GM06990 (cell line): ENCODE measurements around the gene RPRD1A.

ENCODE experiments used
- DNase-seq: peaks from one replicate; pipeline ENCODE4 v3.0.0-alpha.2; 2011; ENCODE audit not compliant: insufficient read length; ENCODE audit errors: extremely low read depth
- H3K27me3 ChIP-seq: replicated peaks from 2 replicates; pipeline ENCODE4 v1.6.0; 2011; ENCODE audit warnings: low read length; ENCODE audit not compliant: control insufficient read depth, insufficient read depth
- H3K36me3 ChIP-seq: 2 replicates; pipeline ENCODE4 v1.5.1; 2011; ENCODE audit warnings: low read length; ENCODE audit not compliant: control insufficient read depth, insufficient read depth
- H3K4me3 ChIP-seq: replicated peaks from 2 replicates; pipeline ENCODE4 v1.5.1; 2011; ENCODE audit warnings: low read depth, mild to moderate bottlenecking, control low read depth, low read length
- TF ChIP-seq, protein P1 (sequence below): IDR thresholded peaks from 2 replicates; pipeline ENCODE4 v1.5.1; 2011; ENCODE audit warnings: low read length, control low read depth, mild to moderate bottlenecking, inconsistent platforms; ENCODE audit not compliant: insufficient read depth, poor library complexity, severe bottlenecking

RPRD1A gene

DNA sequence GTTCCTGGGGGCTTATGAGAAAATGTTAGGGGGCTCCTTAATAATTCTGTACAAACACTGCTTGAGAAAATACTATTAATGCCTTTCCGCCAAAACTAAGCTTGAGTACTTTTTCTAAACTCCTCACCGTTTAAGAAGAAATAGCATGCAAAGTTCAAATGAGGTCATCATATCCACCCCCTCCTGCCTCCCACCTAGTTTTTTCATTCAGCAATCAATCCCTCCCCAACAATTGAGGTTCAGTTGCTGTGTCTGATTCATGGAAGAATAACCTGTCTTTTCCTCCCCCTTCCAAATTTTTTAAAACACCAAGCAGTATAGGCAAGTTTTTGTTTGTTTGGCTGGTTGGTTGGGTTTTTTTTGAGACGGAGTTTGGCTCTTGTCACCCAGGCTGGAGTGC is 119.3 kb downstream of the RPRD1A start:
- no peak for DNase-seq
- Histone ChIP-seq H3K4me3 (no peak overlapping the region), H3K36me3 (no peaks in the 10 kb centered on the region), H3K27me3 (no peaks in the 10 kb centered on the region)
- TF ChIP-seq, protein P1, sequence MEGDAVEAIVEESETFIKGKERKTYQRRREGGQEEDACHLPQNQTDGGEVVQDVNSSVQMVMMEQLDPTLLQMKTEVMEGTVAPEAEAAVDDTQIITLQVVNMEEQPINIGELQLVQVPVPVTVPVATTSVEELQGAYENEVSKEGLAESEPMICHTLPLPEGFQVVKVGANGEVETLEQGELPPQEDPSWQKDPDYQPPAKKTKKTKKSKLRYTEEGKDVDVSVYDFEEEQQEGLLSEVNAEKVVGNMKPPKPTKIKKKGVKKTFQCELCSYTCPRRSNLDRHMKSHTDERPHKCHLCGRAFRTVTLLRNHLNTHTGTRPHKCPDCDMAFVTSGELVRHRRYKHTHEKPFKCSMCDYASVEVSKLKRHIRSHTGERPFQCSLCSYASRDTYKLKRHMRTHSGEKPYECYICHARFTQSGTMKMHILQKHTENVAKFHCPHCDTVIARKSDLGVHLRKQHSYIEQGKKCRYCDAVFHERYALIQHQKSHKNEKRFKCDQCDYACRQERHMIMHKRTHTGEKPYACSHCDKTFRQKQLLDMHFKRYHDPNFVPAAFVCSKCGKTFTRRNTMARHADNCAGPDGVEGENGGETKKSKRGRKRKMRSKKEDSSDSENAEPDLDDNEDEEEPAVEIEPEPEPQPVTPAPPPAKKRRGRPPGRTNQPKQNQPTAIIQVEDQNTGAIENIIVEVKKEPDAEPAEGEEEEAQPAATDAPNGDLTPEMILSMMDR = no peak

DNA sequence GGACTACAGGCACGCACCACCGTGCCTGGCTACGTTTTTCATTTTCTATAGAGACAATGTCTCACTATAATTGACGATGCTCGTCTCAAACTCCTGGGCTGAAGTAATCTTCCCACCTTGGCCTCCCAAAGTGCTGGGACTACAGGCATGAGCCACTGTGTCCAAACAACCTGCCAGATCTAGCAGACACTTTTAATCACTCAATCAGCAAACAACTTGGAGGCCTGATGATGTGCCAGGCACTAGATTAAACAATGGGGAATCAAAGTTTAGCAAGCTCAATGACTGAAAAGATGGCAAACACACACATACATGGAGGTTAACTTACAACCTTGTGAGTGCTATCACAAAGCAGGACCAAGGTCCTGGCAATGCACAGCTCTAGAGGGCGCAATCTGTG is 124.7 kb downstream of the RPRD1A start:
- H3K36me3 ChIP-seq = no peaks in the 10 kb centered on the region
- DNase-seq = no peak
- TF ChIP-seq, protein P1 = peak; percentile 9

DNA sequence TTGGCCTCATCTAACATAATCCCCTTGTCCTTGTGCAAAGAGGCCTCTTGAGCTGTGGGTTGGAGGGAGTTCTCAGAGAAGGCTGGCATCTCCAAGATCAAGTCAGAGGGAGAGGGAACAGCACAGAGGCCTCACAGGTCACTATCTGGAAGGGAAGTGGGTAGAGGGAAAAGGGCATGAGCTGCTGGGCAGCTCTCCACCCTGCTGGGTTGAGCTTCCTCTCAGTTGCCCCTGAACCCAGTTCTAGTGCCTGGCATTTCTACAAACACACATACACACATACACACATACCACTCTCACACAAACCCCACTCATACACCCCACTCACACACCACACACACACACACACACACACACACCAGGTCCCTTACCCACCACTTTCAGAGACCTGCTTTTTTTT is 125.2 kb downstream of the RPRD1A start:
- no peaks in the 10 kb centered on the region for H3K36me3 ChIP-seq
- no peak overlapping the region for H3K4me3 ChIP-seq
- no peaks in the 10 kb centered on the region for H3K27me3 ChIP-seq
- DNase-seq = no peak
- TF ChIP-seq, protein P1 = no peak

More for the DNA sequence above, 124.7 kb downstream of the RPRD1A start:
- Histone ChIP-seq H3K27me3 (no peaks in the 10 kb centered on the region), H3K4me3 (no peak overlapping the region)

DNA sequence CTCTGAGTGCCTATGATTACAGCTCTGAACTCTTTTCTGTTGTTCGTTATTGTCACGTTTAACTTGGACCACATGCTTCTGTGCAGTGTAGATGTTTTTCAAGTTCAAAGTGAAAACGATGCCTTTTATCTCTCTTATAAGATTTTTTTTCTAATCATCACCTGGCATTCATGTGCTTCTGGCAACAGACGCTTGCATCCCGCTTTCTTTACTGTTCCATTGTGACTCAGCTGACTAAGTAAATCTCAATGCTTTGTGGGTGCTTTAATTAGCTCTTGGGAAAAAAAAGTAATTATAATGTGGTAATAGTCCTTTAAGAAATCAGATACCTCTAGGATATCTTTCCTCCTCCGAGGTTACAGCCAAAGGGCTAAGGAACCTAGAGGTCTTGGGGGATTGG is 126.1 kb downstream of the RPRD1A start:
- Histone ChIP-seq H3K27me3 (no peaks in the 10 kb centered on the region), H3K4me3 (no peak overlapping the region), H3K36me3 (no peaks in the 10 kb centered on the region)
- no peak for DNase-seq
- TF ChIP-seq, protein P1 = no peak
